Measurements from ENCODE around the gene UQCC2.
A peak's percentile ranks its signal among the peaks of the same experiment; 100 is the strongest.

UQCC2 gene

GRCh38 chr6:33690766-33691165 lies 20.7 kb downstream of the UQCC2 start:
- no peak for DNase-seq (ENCODE audit: low spot score)

GRCh38 chr6:33689879-33690278 lies 21.6 kb downstream of the UQCC2 start:
- DNase-seq (ENCODE audit: low spot score), result no peak

- no peak for DNase-seq (ENCODE audit: low spot score)
Measured at GRCh38 chr6:33689148-33689494, 22.4 kb downstream of the UQCC2 start.

- no peak for DNase-seq (ENCODE audit: low spot score)
Measured at GRCh38 chr6:33688451-33689147, 22.9 kb downstream of the UQCC2 start.

- no peak for DNase-seq (ENCODE audit: low spot score)
Measured at GRCh38 chr6:33688006-33688405, 23.5 kb downstream of the UQCC2 start.

- DNase-seq (ENCODE audit: low spot score), result no peak
Measured at GRCh38 chr6:33686981-33687975, 24.2 kb downstream of the UQCC2 start.

GRCh38 chr6:33686225-33686924 lies 25.1 kb downstream of the UQCC2 start:
- no peak for DNase-seq (ENCODE audit: low spot score)

GRCh38 chr6:33685411-33686224 lies 25.9 kb downstream of the UQCC2 start:
- no peak for DNase-seq (ENCODE audit: low spot score)

- no peak for DNase-seq (ENCODE audit: low spot score)
Measured at GRCh38 chr6:33684983-33685382, 26.5 kb downstream of the UQCC2 start.

GRCh38 chr6:33684428-33684896 lies 27.0 kb downstream of the UQCC2 start:
- DNase-seq (ENCODE audit: low spot score), result no peak

GRCh38 chr6:33683576-33684427 lies 27.7 kb downstream of the UQCC2 start:
- no peak for DNase-seq (ENCODE audit: low spot score)

GRCh38 chr6:33683051-33683571 lies 28.4 kb downstream of the UQCC2 start:
- peak; percentile 22 for DNase-seq (ENCODE audit: low spot score)

GRCh38 chr6:33682341-33682740 lies 29.2 kb downstream of the UQCC2 start:
- DNase-seq (ENCODE audit: low spot score), result no peak

GRCh38 chr6:33679761-33680160 lies 31.7 kb downstream of the UQCC2 start:
- DNase-seq (ENCODE audit: low spot score), result no peak

- DNase-seq (ENCODE audit: low spot score), result no peak
Measured at GRCh38 chr6:33678932-33679490, 32.5 kb downstream of the UQCC2 start.

- no peak for DNase-seq (ENCODE audit: low spot score)
Measured at GRCh38 chr6:33678233-33678931, 33.1 kb downstream of the UQCC2 start.

GRCh38 chr6:33677689-33678088 lies 33.8 kb downstream of the UQCC2 start:
- no peak for DNase-seq (ENCODE audit: low spot score)

- no peak for DNase-seq (ENCODE audit: low spot score)
Measured at GRCh38 chr6:33677143-33677660, 34.3 kb downstream of the UQCC2 start.

All from CD4-positive, alpha-beta T cell treated with Interleukin-6 at 100 ng/mL for 8 hours (primary cell).